HCT116 (cell line): Measurements from ENCODE around the gene ZDHHC4. TPM values are rescaled to one million over a fixed set of nuclear protein-coding genes. Genes with fewer than 3 reads are reported as not detected.

ENCODE experiments used
- ATAC-seq: fragments of 200-7000 bp; cut with Tn5 transposase; 2 replicates; pipeline ENCODE4 v1.9.1; 2020; ENCODE audit warnings: mild to moderate bottlenecking, moderate library complexity
- BruUV-seq: library from RNA; stranded (reverse); fragments of 400-500 nt; replicated peaks from 2 replicates; lab custom pipeline; 2021; lab: Mats Ljungman, UMichigan
- CTCF ChIA-PET: fragments of 300-600 bp; sonication (Branson Sonifier 250); formaldehyde crosslinking; loops from one replicate; lab custom pipeline; 2021; ENCODE audit warnings: antibody characterized with exemption; lab: Charles Lee
- POLR2A ChIA-PET: fragments of 300-600, 350-600 bp; sonication (Branson Sonifier 250); formaldehyde crosslinking; loops from one replicate; lab custom pipeline; 2021; ENCODE audit warnings: antibody characterized with exemption; lab: Charles Lee
- RAD21 ChIA-PET, 2 experiments: fragments of 300-600 bp; sonication (Branson Sonifier 250); formaldehyde crosslinking; loops; one replicate each; lab custom pipeline; 2023; ENCODE audit warnings: low total read pairs in 2 of 2; ENCODE audit not compliant: uncharacterized antibody in 2 of 2, unreplicated experiment in 2 of 2, low non-redundant PET in 1 of 2; lab: Charles Lee
- DNase-seq: peaks from one replicate; pipeline ENCODE4 v3.0.0-alpha.2; 2010; ENCODE audit warnings: low read depth, low spot score
- H2AFZ ChIP-seq: fragments of 200-600 bp; shearing (Covaris generic), sonication (generic); 2 replicates; pipeline ENCODE4 v1.6.1; 2017; ENCODE audit warnings: low read depth, mixed run types, mixed read lengths, antibody characterized with exemption, low read length; ENCODE audit not compliant: poor library complexity, severe bottlenecking
- H3K27ac ChIP-seq: 2 replicates; pipeline ENCODE4 v1.5.1; 2012; ENCODE audit warnings: low read depth, low read length
- H3K27me3 ChIP-seq: fragments of 200-600 bp; sonication (generic); 2 replicates; pipeline ENCODE4 v1.6.1; 2016; ENCODE audit warnings: mixed run types, low read length, mixed read lengths; ENCODE audit not compliant: insufficient read depth
- H3K36me3 ChIP-seq, 2 experiments: fragments of 200-500 bp in 1 of 2; fragments of 200-600 bp in 1 of 2; sonication (Bioruptor generic) in 1 of 2; sonication (generic) in 1 of 2; 2 replicates each; pipeline versions ENCODE4 v1.5.1 to v1.6.1; 2014 to 2016; ENCODE audit warnings: low read length in 2 of 2, inconsistent platforms in 1 of 2, mixed read lengths in 1 of 2, mixed run types in 1 of 2; ENCODE audit not compliant: insufficient read depth in 2 of 2, control insufficient read depth in 1 of 2
- H3K4me1 ChIP-seq, 2 experiments: fragments of 200-600 bp in 1 of 2; sonication (generic) in 1 of 2; 2 replicates each; pipeline versions ENCODE4 v1.5.1 to v1.6.1; 2012 to 2017; ENCODE audit warnings: low read length in 2 of 2, inconsistent platforms in 1 of 2, mild to moderate bottlenecking in 1 of 2, mixed read lengths in 1 of 2, mixed run types in 1 of 2, moderate library complexity in 1 of 2; ENCODE audit not compliant: insufficient read depth in 2 of 2, control insufficient read depth in 1 of 2
- H3K4me2 ChIP-seq: fragments of 200-600 bp; sonication (generic); 2 replicates; pipeline ENCODE4 v1.6.1; 2017; ENCODE audit warnings: mixed run types, low read length, mixed read lengths
- H3K4me3 ChIP-seq, 2 experiments: fragments of 200-600 bp in 1 of 2; sonication (generic) in 1 of 2; replicated peaks in 1 of 2; 2 replicates each; pipeline ENCODE4 v1.5.1; 2011 to 2016; ENCODE audit warnings: low read length in 2 of 2, control low read depth in 1 of 2, low read depth in 1 of 2, mild to moderate bottlenecking in 1 of 2, mixed read lengths in 1 of 2, mixed run types in 1 of 2
- H3K79me2 ChIP-seq: fragments of 200-600 bp; sonication (generic); 2 replicates; pipeline ENCODE4 v1.6.1; 2017; ENCODE audit warnings: mild to moderate bottlenecking, mixed run types, low read length, moderate library complexity, mixed read lengths; ENCODE audit not compliant: insufficient read depth
- H3K9ac ChIP-seq: fragments of 200-600 bp; sonication (generic); 2 replicates; pipeline ENCODE4 v1.6.1; 2016; ENCODE audit warnings: low read length, mixed read lengths
- H3K9me2 ChIP-seq: fragments of 200-600 bp; sonication (generic), shearing (Covaris generic); 2 replicates; pipeline ENCODE4 v1.6.1; 2017; ENCODE audit warnings: mixed run types, mild to moderate bottlenecking, moderate library complexity; ENCODE audit not compliant: insufficient read depth
- H3K9me3 ChIP-seq, 2 experiments: fragments of 200-500 bp in 1 of 2; fragments of 200-600 bp in 1 of 2; sonication (Bioruptor generic) in 1 of 2; sonication (generic) in 1 of 2; 2 replicates each; pipeline ENCODE4 v1.6.1; 2014 to 2017; ENCODE audit warnings: low read length in 2 of 2, mixed read lengths in 2 of 2, inconsistent platforms in 1 of 2, low read depth in 1 of 2, mild to moderate bottlenecking in 1 of 2, mixed run types in 1 of 2, moderate library complexity in 1 of 2; ENCODE audit not compliant: control insufficient read depth in 1 of 2, insufficient read depth in 1 of 2
- H4K20me1 ChIP-seq: fragments of 200-600 bp; sonication (generic), shearing (Covaris generic); 2 replicates; pipeline ENCODE4 v1.6.1; 2017; ENCODE audit warnings: mixed run types, mild to moderate bottlenecking, moderate library complexity; ENCODE audit not compliant: insufficient read depth
- ATF3 ChIP-seq: IDR thresholded peaks from 2 replicates; pipeline ENCODE4 v1.6.1; 2012
- CEBPB ChIP-seq: IDR thresholded peaks from 2 replicates; pipeline ENCODE4 v1.6.1; 2012; ENCODE audit warnings: low read depth
- CTCF ChIP-seq, 3 experiments: fragments of 200-600 bp in 1 of 3; sonication (generic) in 1 of 3; IDR thresholded peaks in 2 of 3; conservative IDR thresholded peaks in 1 of 3; 2 replicates each; pipeline ENCODE4 v1.5.1; 2012 to 2017; ENCODE audit warnings: low read depth in 2 of 3, low read length in 2 of 3, antibody characterized with exemption in 1 of 3, borderline replicate concordance in 1 of 3, control low read depth in 1 of 3, mild to moderate bottlenecking in 1 of 3, mixed read lengths in 1 of 3, mixed run types in 1 of 3, moderate library complexity in 1 of 3; ENCODE audit not compliant: insufficient read depth in 1 of 3
- EGR1 ChIP-seq: IDR thresholded peaks from 2 replicates; pipeline ENCODE4 v1.6.1; 2012; ENCODE audit warnings: low read depth
- EZH2 ChIP-seq: fragments of 200-600 bp; sonication (generic); IDR thresholded peaks from 2 replicates; pipeline ENCODE4 v1.6.1; 2017; ENCODE audit warnings: antibody characterized with exemption, mixed run types
- EZH2phosphoT487 ChIP-seq: fragments of 200-600 bp; IDR thresholded peaks from 2 replicates; pipeline ENCODE4 v1.6.1; 2018; ENCODE audit warnings: antibody characterized with exemption, borderline replicate concordance
- MAX ChIP-seq: IDR thresholded peaks from 2 replicates; pipeline ENCODE4 v1.6.1; 2012
- POLR2A ChIP-seq: IDR thresholded peaks from 2 replicates; pipeline ENCODE4 v1.7.0; 2011; ENCODE audit warnings: borderline replicate concordance; ENCODE audit not compliant: insufficient read depth, insufficient read length; ENCODE audit errors: extremely low read depth
- RAD21 ChIP-seq: IDR thresholded peaks from 2 replicates; pipeline ENCODE4 v1.6.1; 2012; ENCODE audit warnings: low read depth, mild to moderate bottlenecking
- REST ChIP-seq: IDR thresholded peaks from 2 replicates; pipeline ENCODE4 v1.6.1; 2012; ENCODE audit warnings: low read depth
- SIN3A ChIP-seq: IDR thresholded peaks from 2 replicates; pipeline ENCODE4 v1.6.1; 2012; ENCODE audit warnings: low read depth
- SP1 ChIP-seq: IDR thresholded peaks from 2 replicates; pipeline ENCODE4 v1.6.1; 2012; ENCODE audit warnings: low read depth
- SRF ChIP-seq: IDR thresholded peaks from 2 replicates; pipeline ENCODE4 v1.6.1; 2012; ENCODE audit warnings: low read depth
- YY1 ChIP-seq: IDR thresholded peaks from 2 replicates; pipeline ENCODE4 v1.6.1; 2011; ENCODE audit warnings: low read length, low read depth, moderate library complexity, mild to moderate bottlenecking; ENCODE audit not compliant: insufficient replicate concordance; ENCODE audit errors: extremely low read depth
- ZBTB33 ChIP-seq: IDR thresholded peaks from 2 replicates; pipeline ENCODE4 v1.6.1; 2011; ENCODE audit warnings: mild to moderate bottlenecking, low read length, moderate library complexity; ENCODE audit not compliant: insufficient replicate concordance; ENCODE audit errors: extremely low read depth
- ZFX ChIP-seq: fragments of 450-650 bp; IDR thresholded peaks from 2 replicates; pipeline ENCODE4 v1.6.1; 2017
- ZNF274 ChIP-seq: fragments of 200-500 bp; sonication (Bioruptor generic); IDR thresholded peaks from 2 replicates; pipeline ENCODE4 v1.6.1; 2014; ENCODE audit warnings: mild to moderate bottlenecking, low read depth, low read length, inconsistent platforms
- intact Hi-C: fragments of 100-400 bp; cut with micrococcal nuclease; formaldehyde crosslinking; loops from 2 replicates; pipeline ENCODE4 v1.10.0; 2022
- total RNA-seq: library from RNA; stranded (reverse); gene quantifications from one replicate; pipeline ENCODE4 v1.2.1, GENCODE V29; 2021; ENCODE audit not compliant: unreplicated experiment

The ZDHHC4 gene
- total RNA-seq, 1 experiment from 2014 or later, result 59.3 TPM

GRCh38 chr7:6563936-6564770, 13.1 kb upstream of the ZDHHC4 start:
- CTCF ChIA-PET, result no interaction called here
- Histone ChIP-seq H3K4me2 (no peak overlapping the region), H3K4me3 (no peak overlapping the region)
- no peak for TF ChIP-seq POLR2A
- TF ChIP-seq ZNF274, result no peak
- TF ChIP-seq EZH2phosphoT487, result no peak
- no peak for TF ChIP-seq RAD21
- TF ChIP-seq SRF, result no peak
- no peak for TF ChIP-seq ATF3
- TF ChIP-seq MAX, result no peak
- TF ChIP-seq YY1, result no peak
- no peak for TF ChIP-seq EGR1
- TF ChIP-seq SIN3A, result no peak
- no peak for TF ChIP-seq SP1
- TF ChIP-seq CEBPB, result no peak
- no peak for TF ChIP-seq REST
- TF ChIP-seq ZBTB33, result no peak
- no peak for TF ChIP-seq CTCF (IDR thresholded peaks at IDR 0.05 in 2 of 3, conservative IDR thresholded peaks at IDR 0.05 in 1 of 3; ENCODE audit: borderline replicate concordance in 1 of 3, insufficient read depth in 1 of 3, low read depth in 2 of 3, low read length in 2 of 3)
- TF ChIP-seq ZFX, result no peak
- TF ChIP-seq EZH2, result no peak
- TF ChIP-seq, all 23 proteins: peak for 0
- H3K9me3 ChIP-seq, result no peaks in the 10 kb centered on the region
- POLR2A ChIA-PET, result no interaction called here
- no peak for ATAC-seq
- no TSS peak for BruUV-seq
- no peak for DNase-seq
- H3K79me2 ChIP-seq, result no peaks in the 10 kb centered on the region
- H3K27ac ChIP-seq, result no peak overlapping the region
- RAD21 ChIA-PET, result no interaction called here
- H3K9me2 ChIP-seq, result no peaks in the 10 kb centered on the region
- H3K9ac ChIP-seq, result no peak overlapping the region
- H2AFZ ChIP-seq, result no peak overlapping the region
- intact Hi-C loops, result no loop called here
- no peaks in the 10 kb centered on the region for H3K36me3 ChIP-seq
- H3K27me3 ChIP-seq, result no peaks in the 10 kb centered on the region
- H4K20me1 ChIP-seq, result no peaks in the 10 kb centered on the region
- peaks cover 0 to 1% of the 10 kb centered on the region in 2 experiments; a peak in 2 of 4 replicates for H3K4me1 ChIP-seq
